Prostate gland (tissue), 2 donors: ENCODE measurements around the gene CUX1. TPM values are rescaled to one million over a fixed set of nuclear protein-coding genes. Genes with fewer than 3 reads are reported as not detected.

Source experiments
- DNase-seq: peaks from one replicate; pipeline ENCODE4 v3.0.0-alpha.2; 2019; ENCODE audit warnings: low spot score
- H3K27ac ChIP-seq, 2 donors: fragments of 200-600 bp; sonication (generic); 2 replicates each; pipeline ENCODE4 v1.5.1; 2017 to 2019
- H3K27me3 ChIP-seq: fragments of 200-600 bp; sonication (generic); replicated peaks from 2 replicates; pipeline ENCODE4 v1.5.1; 2019; ENCODE audit not compliant: insufficient read depth
- H3K36me3 ChIP-seq, 2 donors: fragments of 200-600 bp; sonication (generic); 1 replicate in 1 of 2; 2 replicates in 1 of 2; pipeline versions ENCODE4 v1.5.1 to v1.8.1; 2017 to 2019
- H3K4me1 ChIP-seq: fragments of 200-600 bp; sonication (generic); replicated peaks from 2 replicates; pipeline ENCODE4 v1.5.1; 2019
- H3K4me3 ChIP-seq, 2 donors: fragments of 200-600 bp; sonication (generic); 2 replicates each; pipeline ENCODE4 v1.5.1; 2017 to 2019
- H3K9me3 ChIP-seq: fragments of 200-600 bp; sonication (generic); 2 replicates; pipeline ENCODE4 v1.5.1; 2017
- CTCF ChIP-seq, 4 experiments: fragments of 200-600 bp in 2 of 4; fragments of 450-650 bp in 2 of 4; sonication (generic) in 2 of 4; IDR thresholded peaks; 1 replicate in 3 of 4; 2 replicates in 1 of 4; pipeline ENCODE4 v1.5.1; 2016 to 2019; ENCODE audit warnings: antibody characterized with exemption in 4 of 4, mild to moderate bottlenecking in 2 of 4, moderate library complexity in 2 of 4
- POLR2A ChIP-seq: fragments of 450-650 bp; IDR thresholded peaks from one replicate; pipeline ENCODE4 v1.6.1; 2016; ENCODE audit warnings: antibody characterized with exemption, mild to moderate bottlenecking
- POLR2AphosphoS5 ChIP-seq: sonication (generic); formaldehyde crosslinking; IDR thresholded peaks from one replicate; pipeline ENCODE4 v1.6.1; 2017; ENCODE audit warnings: antibody characterized with exemption
- WGBS: methylation state at CpG from one replicate; pipeline ENCODE4 v1.1.5; 2018; 5-methylcytosine and 5-hydroxymethylcytosine counted together
- intact Hi-C: fragments of 100-400 bp; cut with DNase I; formaldehyde crosslinking; loops from one replicate; pipeline ENCODE4 v1.14.2; 2022
- total RNA-seq, 2 donors: library from RNA; depleted of rRNA; stranded (reverse); fragments of >200 nt; gene quantifications; one replicate each; pipeline ENCODE4 v1.1.0, GENCODE V29; 2016

CUX1 gene
- total RNA-seq, 2 donors from 2014 or later, result 96.3 to 99.2 TPM

GRCh38 chr7:102282465-102283362 lies 465.3 kb downstream of the CUX1 start:
- Histone ChIP-seq H3K4me1 (peaks cover 1% of the 10 kb centered on the region), H3K4me3 (no peak overlapping the region), H3K9me3 (no peaks in the 10 kb centered on the region), H3K36me3 (no peaks in the 10 kb centered on the region), H3K27me3 (no peaks in the 10 kb centered on the region), H3K27ac (no peak overlapping the region)
- 90% methylated on average over 28 of the region's 32 CpGs for WGBS
- intact Hi-C loops, result no loop called here
- TF ChIP-seq POLR2A (no peak), CTCF (IDR thresholded peaks at IDR 0.05) (no peak), POLR2AphosphoS5 (no peak)
- DNase-seq, result no peak

- no peak for TF ChIP-seq POLR2A
- no peak for TF ChIP-seq CTCF (IDR thresholded peaks at IDR 0.05)
- TF ChIP-seq POLR2AphosphoS5, result no peak
- Histone ChIP-seq H3K4me1 (peaks cover 6% of the 10 kb centered on the region), H3K36me3 (no peaks in the 10 kb centered on the region), H3K27me3 (no peaks in the 10 kb centered on the region), H3K4me3 (no peak overlapping the region), H3K9me3 (no peaks in the 10 kb centered on the region), H3K27ac (no peak overlapping the region)
- no peak for DNase-seq
- intact Hi-C loops, result no loop called here
- 83% methylated on average over 10 of the region's 10 CpGs for WGBS
These were observed 466.2 kb downstream of the CUX1 start for GRCh38 chr7:102283477-102284189.

- Histone ChIP-seq H3K36me3 (no peaks in the 10 kb centered on the region), H3K9me3 (no peaks in the 10 kb centered on the region), H3K4me1 (peaks cover 6% of the 10 kb centered on the region), H3K27me3 (no peaks in the 10 kb centered on the region), H3K27ac (no peak overlapping the region), H3K4me3 (no peak overlapping the region)
- no peak for TF ChIP-seq POLR2A
- no peak for TF ChIP-seq CTCF (IDR thresholded peaks at IDR 0.05)
- no peak for TF ChIP-seq POLR2AphosphoS5
- intact Hi-C loops, result no loop called here
- WGBS, result 74% methylated on average over 12 of the region's 12 CpGs
- no peak for DNase-seq
These were observed 467.0 kb downstream of the CUX1 start for GRCh38 chr7:102284399-102284798.

- Histone ChIP-seq H3K27ac (peak overlapping the region in 1 of 2 donors; percentile 90), H3K9me3 (no peaks in the 10 kb centered on the region), H3K27me3 (no peaks in the 10 kb centered on the region), H3K4me1 (peaks cover 6% of the 10 kb centered on the region), H3K36me3 (no peaks in the 10 kb centered on the region), H3K4me3 (no peak overlapping the region)
- intact Hi-C loops, result no loop called here
- TF ChIP-seq POLR2A (no peak), POLR2AphosphoS5 (no peak), CTCF (IDR thresholded peaks at IDR 0.05) (no peak)
- 56% methylated on average over 19 of the region's 19 CpGs for WGBS
- DNase-seq, result no peak
These were observed 467.6 kb downstream of the CUX1 start for GRCh38 chr7:102284891-102285539.
